EL (cell line): ENCODE results near the gene ETNK2.
"Not testable (repeated sequence)": the region's sequence is repeated elsewhere in the genome, so short reads cannot be mapped to it uniquely, and the experiment has no call there.

Source experiments
- DNase-seq: peaks from one replicate; pipeline ENCODE4 v3.0.0-alpha.2; 2016

The ETNK2 gene

GRCh38 chr1:204094313-204094729, 57.5 kb downstream of the ETNK2 start:
- DNase-seq = no peak

- DNase-seq = no peak
Measured at GRCh38 chr1:204093781-204094180, 58.1 kb downstream of the ETNK2 start.

- DNase-seq = no peak
Measured at GRCh38 chr1:204093421-204093717, 58.5 kb downstream of the ETNK2 start.

- no peak for DNase-seq
Measured at GRCh38 chr1:204092632-204093420, 59.0 kb downstream of the ETNK2 start.

- no peak for DNase-seq
Measured at GRCh38 chr1:204091787-204092312, 60.0 kb downstream of the ETNK2 start.

- DNase-seq = no peak
Measured at GRCh38 chr1:204091066-204091465, 60.8 kb downstream of the ETNK2 start.

- DNase-seq = not testable (repeated sequence)
Measured at GRCh38 chr1:204090132-204090531, 61.7 kb downstream of the ETNK2 start.

GRCh38 chr1:204089044-204089751, 62.6 kb downstream of the ETNK2 start:
- DNase-seq = peak; percentile 56

- DNase-seq = no peak
Measured at GRCh38 chr1:204088596-204088995, 63.2 kb downstream of the ETNK2 start.

- DNase-seq = no peak
Measured at GRCh38 chr1:204087893-204088528, 63.8 kb downstream of the ETNK2 start.

- DNase-seq = no peak
Measured at GRCh38 chr1:204087181-204087892, 64.5 kb downstream of the ETNK2 start.

- DNase-seq = no peak
Measured at GRCh38 chr1:204085876-204086275, 66.0 kb downstream of the ETNK2 start.

- no peak for DNase-seq
Measured at GRCh38 chr1:204084247-204084772, 67.5 kb downstream of the ETNK2 start.

- no peak for DNase-seq
Measured at GRCh38 chr1:204083491-204083890, 68.4 kb downstream of the ETNK2 start.

GRCh38 chr1:204081791-204082513, 69.9 kb downstream of the ETNK2 start:
- DNase-seq = no peak

- no peak for DNase-seq
Measured at GRCh38 chr1:204081164-204081790, 70.6 kb downstream of the ETNK2 start.
